HG02571 (cell line): Measurements from ENCODE around the gene USP28.

Source experiments
- ATAC-seq: cut with Tn5 transposase; IDR thresholded peaks from one replicate; pipeline ENCODE4 v1.9.1; 2021; ENCODE audit warnings: mild to moderate bottlenecking, moderate library complexity; ENCODE audit not compliant: unreplicated experiment

Gene USP28

DNA sequence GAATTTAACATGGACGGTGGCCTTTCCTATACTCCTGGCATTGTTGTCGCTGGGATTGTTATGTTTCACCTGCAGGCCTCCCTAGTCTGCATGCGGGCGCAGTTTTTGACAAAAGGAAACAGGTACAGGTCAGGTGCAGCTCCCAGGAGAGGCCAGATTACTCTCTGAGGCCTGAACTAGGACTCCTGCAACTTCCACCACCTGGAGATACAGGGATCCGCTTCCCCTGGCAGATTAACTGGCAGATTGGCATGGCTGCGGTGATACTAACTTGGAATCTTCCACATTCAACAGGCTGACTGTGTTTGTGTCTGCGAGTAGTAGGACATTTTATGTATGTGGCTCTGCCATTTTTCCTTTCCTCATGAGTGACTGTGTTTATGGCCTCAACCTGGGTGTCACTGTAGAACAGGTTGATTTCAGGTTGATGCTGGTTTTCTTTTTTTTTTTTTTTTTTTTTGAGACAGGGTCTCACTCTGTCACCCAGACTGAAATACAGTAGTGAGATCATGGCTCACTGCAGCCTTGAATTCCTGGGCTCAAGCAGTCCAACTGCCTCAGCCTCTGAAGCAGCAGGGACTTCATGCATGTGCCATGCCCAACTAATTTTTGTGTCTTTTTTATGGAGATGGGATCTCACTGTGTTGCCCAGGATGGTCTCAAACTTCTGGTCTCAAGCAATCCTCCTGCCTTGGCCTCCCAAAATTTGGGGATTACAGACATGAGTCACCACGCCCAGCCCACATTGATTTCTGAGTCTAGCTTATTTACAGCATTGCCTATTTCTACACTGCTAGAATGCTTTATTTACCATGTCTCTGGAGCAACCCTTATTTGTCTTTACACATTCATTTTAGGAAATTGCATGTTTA, 1.7 kb upstream of the USP28 start:
- ATAC-seq = no peak

GRCh38 chr11:113876074-113876797, 864 bp upstream of the USP28 start:
- no peak for ATAC-seq

GRCh38 chr11:113874581-113875233, 665 bp downstream of the USP28 start:
- ATAC-seq = no peak

DNA sequence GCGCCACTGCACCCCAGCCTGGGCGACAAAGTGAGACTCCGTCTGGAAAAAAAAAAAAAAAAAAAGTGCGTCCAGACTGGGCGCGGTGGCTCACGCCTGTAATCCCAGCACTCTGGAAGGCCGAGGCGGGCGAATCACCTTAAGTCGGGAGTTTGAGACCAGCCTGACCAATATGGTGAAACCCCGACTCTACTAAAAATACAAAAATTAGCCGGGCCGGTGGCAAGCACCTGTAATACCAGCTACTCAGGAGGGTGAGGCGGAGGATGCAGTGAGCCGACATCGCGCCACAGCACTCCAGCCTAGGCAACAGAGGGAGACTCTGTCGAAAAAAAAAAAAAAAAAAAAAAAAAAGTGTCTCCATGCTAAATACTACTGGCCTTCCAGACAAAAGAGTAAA, 1.3 kb downstream of the USP28 start:
- no peak for ATAC-seq

- ATAC-seq = no peak
Measured at GRCh38 chr11:113873236-113873626, 2.1 kb downstream of the USP28 start.

- ATAC-seq = no peak
Measured at GRCh38 chr11:113871336-113871735, 4.0 kb downstream of the USP28 start.

- no peak for ATAC-seq
Measured at GRCh38 chr11:113867843-113868503, 7.4 kb downstream of the USP28 start.

DNA sequence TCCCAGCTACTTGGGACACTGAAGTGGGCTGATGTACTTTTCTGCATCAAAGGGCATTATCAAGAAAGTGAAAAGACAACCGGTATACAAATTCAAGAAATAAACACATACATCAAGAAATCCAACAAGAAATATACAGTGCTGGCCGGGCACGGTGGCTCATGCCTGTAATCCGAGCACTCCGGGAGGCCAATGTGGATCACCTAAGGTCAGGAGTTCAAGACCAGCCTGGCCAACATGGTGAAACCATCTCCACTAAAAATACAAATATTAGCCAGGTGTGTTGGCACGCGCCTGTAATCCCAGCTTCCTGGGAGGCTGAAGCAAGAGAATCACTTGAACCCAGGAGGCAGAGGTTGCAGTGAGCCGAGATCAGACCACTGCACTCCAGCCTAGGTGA, 9.5 kb downstream of the USP28 start:
- no peak for ATAC-seq

- ATAC-seq = no peak
Measured at GRCh38 chr11:113864410-113864809, 11.0 kb downstream of the USP28 start.

GRCh38 chr11:113862435-113862834, 12.9 kb downstream of the USP28 start:
- no peak for ATAC-seq

GRCh38 chr11:113859665-113860064, 15.7 kb downstream of the USP28 start:
- no peak for ATAC-seq

- no peak for ATAC-seq
Measured at GRCh38 chr11:113856966-113857759, 18.2 kb downstream of the USP28 start.

- ATAC-seq = no peak
Measured at GRCh38 chr11:113855803-113856202, 19.6 kb downstream of the USP28 start.

DNA sequence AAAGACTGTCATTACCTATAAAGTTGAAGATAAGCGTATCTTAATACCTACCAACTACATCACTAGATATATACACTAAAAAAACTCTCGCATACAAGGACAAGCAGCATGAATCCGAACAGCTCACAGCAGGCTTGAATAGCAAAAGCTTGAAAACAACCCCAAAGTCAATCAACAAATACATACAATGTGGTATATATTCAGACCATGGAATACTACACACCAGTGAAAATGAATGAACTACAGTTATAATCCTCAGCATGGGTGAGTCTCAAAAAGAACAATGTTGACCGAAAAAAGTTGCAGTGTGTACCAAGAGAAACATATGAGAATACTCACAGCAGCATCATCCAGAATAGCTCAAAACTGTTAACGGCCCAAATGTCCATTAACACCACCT, 25.2 kb downstream of the USP28 start:
- ATAC-seq = no peak

DNA sequence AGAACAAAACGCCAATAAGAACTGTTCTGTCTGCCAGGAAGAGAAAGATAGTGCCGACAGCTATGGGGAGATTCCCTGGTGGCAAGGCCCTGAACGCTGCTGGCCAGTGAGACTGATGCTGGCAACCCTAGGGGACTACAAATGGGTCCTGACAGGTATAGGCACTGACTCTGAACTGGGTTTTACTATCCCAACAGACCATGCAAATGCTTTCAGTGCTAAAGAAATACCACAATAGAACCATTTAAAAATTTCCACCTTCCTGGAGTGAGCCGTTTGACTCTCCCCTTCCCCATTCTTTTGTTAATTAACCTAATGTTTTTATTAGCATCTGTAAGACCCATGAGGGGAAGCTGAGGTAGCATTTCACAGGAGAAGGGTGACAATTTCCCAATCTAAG, 25.7 kb downstream of the USP28 start:
- ATAC-seq = no peak

DNA sequence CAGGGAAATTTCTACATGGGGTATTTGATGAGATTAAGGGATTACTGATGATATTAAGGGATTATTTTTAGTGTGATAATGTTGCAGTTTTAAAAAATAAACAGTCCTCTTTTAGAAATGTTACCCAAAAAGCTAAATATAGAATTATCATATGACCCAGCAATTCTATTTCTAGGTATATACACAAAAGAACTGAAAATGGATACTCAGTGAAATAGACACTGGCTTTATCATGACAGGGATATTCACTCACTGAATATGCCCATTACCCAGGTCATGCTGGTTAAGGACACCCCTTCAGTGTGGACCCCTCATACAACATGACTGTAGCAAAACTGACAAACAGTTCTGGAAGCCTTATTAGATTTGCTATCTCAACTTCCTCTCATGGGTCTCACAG, 27.8 kb downstream of the USP28 start:
- ATAC-seq = no peak

GRCh38 chr11:113847111-113847510, 28.3 kb downstream of the USP28 start:
- no peak for ATAC-seq

- no peak for ATAC-seq
Measured at GRCh38 chr11:113841691-113842090, 33.7 kb downstream of the USP28 start.

DNA sequence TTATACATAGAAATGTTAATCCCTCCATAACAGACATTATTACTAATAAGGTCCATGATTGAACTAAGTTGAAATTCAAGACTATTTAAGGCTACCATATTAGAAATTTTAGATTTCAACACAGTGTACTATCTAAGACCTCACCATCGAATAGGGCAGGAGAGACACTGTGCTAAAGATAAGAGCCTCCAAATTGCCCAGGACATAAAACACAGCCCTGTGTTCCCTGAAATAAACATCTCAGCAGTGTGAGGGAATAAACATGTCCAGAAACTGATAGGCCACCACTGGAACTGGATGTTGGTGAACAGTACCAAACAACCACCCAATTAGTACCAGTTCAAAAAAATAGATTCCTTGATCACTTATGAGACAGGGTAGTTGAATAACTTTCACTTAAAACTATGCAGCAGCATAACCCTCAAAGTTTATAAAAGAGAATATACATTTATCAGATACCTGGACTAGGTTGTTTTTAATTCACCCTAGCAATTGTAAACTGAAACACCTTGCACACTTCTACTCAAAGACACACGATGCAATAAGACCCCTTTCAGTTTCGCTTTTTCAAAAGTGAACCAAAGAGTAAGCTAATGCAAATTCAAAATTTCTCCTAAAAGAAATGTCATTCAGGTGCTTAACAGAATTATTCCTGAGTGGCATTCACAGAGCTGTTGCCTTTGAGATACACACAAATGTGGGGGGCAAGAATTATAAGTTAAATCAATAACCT, 34.3 kb downstream of the USP28 start:
- ATAC-seq = peak; percentile 37

- peak; percentile 85 for ATAC-seq
Measured at GRCh38 chr11:113839842-113840241, 35.5 kb downstream of the USP28 start.
